Fibroblast of the conjunctiva (primary cell): Measurements from ENCODE around the gene NARF.

Source experiments
- DNase-seq: peaks from one replicate; pipeline ENCODE4 v3.0.0-alpha.2; 2010; ENCODE audit warnings: low read depth

NARF gene

DNA sequence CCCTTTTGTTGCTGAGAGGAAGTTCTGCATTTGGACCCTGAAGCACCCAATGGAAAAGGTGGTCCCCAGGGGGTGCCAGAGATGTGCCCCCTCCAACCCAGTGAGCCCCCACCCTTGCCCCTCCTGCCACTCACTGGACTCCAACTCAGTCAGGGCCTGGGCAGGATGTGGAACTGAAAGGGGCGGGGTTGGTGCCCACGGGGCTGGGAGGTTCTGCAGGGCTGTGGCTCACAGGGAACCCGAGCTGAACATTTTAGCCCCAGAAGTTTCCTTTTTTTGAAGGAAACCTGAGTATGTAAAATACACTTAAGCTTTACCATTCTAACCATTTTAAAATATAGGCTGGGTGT, 24.4 kb upstream of the NARF start:
- no peak for DNase-seq

DNA sequence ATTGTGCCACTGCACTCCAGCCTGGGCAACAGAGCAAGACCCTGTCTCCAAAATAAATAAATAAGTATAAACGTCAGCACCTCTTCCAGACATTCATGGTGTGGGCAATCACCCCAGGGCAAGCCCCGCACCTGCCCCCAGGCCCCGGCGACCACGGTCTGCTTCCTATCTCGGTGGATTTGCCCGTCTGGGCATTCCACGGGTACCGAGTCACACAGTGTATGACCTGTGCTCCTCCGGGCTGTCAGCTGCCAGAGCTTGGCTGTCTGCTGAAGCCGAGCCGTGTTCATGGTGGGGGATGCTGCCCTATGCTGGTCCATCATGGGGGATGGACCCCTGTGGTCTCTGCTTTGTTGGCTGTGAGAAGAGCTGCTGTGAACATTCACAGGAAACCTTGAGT, 23.4 kb upstream of the NARF start:
- DNase-seq: no peak

DNA sequence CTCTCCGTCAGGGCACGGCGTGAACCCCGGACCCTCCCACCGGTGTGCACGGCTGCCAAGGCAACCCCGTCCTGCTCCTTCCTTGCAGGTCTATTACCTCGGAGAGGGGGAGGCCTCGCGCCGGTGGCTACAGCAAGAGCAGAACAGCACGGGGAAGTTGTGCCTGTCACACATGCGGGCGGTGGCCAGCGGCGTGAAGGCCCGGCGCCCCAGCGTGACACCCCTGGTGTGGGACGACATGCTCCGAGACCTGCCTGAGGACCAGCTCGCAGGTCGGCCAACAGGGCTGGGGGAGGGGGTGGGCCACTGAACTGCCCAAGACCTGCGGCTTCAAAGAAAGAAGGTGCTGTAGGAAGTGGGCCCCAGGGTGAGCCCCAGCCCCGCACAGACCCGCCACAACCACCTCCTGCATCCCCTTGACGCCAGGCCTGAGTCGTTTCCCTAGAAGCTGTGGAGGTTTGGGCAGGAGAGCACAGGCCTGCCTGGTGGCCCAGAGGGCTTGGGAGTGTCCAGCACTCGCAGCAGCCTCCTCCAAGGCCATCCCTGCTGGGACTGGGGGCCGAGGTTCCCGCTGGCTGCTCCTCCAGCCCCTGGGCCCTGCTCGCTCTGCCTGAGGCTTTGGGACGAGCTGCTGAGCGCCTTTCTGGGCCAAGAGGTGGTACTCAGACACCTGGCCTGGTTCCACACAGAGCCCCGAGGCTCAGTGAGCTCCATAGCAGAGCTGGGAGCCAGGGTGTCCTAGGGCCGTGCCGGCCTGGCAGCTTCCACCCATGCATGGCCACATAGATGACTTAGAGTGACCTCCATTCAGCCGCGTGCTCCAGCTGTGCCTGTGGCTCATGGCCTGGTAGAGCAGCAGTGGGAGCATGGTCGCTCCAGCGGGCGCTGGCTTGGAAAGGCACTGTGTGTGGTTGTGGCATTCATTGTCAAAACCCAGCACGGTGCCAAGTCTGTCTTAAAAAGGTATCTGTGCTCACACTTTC, 22.6 kb upstream of the NARF start:
- DNase-seq: no peak

DNA sequence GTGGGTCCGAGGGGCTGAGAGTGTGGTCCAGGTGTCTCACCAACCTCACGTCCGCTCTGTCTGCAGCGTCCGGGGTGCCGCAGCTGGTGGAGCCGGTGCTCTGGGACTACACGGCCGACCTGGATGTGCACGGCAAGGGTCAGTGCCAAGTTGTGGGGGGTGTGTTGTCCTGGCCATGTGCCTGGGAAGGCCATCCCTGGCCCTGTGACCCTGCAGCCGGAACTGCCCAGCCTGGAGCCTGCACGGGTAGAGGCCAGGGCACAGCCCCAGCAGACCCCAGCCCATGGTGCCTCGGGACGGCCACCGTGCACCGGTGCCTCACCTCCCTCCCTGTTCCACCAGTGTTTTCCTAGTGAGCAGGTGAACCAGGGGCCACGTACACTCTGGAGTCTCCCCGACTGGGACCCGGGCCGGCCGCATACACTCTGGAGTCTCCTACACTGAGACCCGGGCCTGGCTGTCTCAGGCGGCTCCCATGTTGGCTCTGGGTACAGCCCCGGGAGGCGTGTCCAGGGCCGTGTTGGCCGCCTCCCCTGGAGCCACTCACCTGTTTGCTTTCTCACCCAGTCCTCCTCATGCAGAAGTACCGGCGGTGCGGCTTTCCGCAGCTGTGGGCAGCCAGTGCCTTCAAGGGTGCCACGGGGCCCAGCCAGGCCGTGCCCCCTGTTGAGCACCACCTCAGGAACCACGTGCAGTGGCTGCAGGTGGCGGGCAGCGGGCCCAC, 21.8 kb upstream of the NARF start:
- DNase-seq: no peak

DNA sequence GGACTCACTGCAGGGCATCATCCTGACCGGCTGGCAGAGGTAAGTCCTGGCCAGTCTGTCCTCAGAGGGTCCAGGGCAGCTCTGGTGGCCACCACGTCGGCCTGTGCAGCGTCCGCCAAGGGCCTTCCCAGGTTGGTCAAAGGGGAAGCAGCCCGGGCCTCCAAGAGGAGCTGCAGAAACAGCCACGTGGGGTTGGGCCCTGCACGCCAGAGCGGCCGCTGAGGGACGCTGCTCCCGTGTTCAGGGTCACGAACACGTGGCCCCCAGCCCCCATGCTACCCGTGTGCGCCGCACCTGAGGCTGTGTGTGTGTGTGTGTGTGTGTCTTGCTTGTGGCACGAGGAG, 21.2 kb upstream of the NARF start:
- no peak for DNase-seq

DNA sequence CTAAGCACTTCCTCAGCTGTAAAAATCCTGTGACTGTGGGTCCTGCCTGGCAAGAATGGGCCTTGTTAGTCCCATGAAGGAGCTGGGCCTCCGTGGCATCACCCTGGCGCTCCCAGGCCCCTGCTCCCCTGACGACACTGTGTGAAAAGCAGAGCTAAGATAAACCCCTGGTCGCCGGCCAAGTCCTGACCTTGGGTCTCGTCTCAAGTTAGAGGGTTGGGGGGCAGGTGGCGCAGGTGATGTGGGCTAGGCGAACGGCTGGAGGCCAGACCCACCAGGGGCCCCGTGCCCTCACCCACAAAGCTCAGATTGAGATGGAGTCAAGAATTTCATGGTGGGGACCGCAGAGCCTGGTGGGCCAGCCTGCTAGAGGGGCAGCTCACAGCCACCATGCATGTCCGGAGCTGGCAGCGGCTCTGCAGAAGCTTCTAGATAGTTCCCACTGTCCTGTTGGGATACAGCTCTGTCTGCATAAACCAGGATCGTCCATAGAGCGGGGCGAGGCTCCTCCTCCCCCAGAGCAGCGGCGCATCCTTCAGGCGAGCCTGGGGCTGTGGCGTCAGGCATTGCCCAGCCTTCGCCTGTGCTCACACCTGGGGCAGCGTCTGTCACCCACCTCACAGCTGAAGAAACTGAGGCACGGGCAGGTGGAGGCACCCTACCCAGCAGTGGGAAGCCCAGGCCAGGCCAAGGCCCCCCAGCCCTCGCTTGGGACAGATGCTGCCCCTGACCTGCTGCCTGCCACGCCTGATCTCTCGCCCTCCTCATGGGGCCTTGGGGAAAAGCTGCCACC, 19.9 kb upstream of the NARF start:
- no peak for DNase-seq

DNA sequence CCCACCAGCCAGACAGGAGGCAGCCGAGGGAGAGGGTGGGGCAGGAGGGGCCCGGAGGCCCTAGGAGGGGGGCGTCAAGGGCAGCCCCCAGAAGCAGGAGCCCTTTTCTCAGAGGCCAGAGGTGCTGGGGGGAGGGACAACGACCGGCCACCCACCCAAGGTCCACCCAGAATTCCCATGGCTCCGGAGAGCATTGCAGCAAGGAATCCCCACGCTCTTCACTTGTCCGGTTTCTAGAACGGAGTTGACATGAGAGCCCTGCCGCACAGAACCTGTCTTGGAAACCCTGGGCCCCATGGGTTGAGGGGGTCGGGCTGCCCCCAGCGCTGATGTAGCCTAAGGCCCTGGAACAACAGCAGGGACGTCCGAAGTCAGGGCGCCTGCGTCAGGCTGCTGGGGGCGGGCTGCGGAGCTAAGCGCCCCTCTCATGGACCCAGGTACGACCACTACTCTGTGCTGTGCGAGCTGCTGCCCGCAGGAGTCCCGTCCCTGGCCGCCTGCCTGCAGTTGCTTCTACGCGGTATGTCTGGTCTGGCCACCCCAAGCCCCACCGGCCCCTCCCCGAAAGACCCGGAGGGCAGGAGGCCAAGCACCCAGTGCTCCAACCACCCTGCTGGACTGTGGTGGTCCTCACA, 19.2 kb upstream of the NARF start:
- no peak for DNase-seq

DNA sequence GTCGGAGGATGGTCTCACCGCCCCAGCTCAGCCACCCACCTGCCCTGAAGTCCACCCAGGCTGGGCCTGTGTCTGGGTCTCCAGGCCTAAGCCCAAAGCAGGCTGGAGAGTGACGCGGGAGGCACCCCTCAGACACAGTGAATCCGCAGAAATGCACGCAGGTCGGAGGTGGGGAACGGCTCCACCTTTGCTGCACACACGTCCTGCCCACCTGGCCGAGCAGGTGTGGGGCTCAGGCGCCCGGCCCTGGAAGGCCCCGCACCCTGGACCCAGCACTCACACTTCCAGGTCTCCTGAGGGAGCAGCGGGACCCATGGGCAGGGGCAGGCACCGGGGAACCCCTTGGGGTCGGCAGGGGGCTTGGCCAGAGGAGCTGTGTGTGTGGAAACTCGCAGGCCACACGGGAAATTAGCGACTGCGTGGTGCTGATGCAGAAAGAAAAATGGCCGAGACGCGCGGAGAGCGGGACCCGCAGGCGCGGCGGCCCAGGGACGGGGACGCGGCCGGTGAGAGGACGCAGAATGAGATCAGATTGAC, 18.6 kb upstream of the NARF start:
- DNase-seq: no peak

DNA sequence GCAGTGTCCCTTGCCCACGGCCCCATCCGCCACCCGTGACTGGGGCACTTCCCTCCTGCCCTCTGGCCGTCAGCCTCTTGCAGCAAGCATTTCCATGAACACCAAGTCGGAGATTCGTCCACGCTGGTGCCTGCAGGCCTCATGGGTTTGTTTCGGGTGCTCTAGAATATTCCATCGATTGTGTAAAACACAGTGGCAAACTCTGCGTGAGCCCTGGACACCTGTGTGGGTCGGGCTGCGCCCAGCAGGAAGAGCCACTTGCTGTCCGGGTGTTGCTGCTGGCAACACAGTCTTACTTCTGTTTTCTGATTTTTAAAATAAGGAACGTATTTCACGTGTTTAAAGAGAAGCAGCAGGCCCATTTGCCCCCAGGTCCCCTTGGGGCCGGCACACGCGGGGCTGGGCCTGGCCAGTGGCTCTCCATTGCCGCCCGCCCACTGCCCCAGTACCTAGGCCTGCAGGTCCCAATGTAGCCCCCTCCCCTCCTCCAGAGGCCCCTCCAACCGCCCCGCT, 18.0 kb upstream of the NARF start:
- no peak for DNase-seq

DNA sequence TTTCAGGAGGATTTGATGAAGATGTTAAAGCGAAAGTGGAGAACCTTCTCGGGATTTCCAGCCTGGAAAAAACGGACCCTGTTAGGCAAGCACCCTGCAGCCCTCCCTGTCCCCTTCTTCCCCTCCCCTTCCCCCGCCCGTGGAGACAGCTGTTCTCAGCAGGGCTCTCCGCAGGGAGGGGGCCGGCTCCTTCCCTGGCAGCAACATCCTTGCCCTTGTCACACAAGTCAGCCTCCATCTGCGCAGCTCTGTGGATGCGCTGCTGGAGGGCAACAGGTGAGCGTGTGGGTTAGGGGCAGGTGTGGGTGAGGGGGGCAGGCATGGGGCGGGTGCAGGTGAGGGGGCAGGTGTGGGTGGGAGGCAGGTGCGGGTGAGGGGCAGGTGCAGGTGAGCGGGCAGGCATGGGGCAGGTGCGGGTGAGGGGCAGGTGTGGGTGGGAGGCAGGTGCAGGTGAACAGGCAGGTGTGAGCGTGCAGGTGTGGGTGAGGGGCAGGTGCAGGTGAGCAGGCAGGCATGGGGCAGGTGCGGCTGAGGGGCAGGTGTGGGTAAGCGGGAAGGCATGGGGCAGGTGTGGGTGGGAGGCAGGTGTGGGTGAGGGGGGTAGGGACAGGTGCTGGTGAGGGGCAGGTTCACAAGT, 17.4 kb upstream of the NARF start:
- DNase-seq: no peak

DNA sequence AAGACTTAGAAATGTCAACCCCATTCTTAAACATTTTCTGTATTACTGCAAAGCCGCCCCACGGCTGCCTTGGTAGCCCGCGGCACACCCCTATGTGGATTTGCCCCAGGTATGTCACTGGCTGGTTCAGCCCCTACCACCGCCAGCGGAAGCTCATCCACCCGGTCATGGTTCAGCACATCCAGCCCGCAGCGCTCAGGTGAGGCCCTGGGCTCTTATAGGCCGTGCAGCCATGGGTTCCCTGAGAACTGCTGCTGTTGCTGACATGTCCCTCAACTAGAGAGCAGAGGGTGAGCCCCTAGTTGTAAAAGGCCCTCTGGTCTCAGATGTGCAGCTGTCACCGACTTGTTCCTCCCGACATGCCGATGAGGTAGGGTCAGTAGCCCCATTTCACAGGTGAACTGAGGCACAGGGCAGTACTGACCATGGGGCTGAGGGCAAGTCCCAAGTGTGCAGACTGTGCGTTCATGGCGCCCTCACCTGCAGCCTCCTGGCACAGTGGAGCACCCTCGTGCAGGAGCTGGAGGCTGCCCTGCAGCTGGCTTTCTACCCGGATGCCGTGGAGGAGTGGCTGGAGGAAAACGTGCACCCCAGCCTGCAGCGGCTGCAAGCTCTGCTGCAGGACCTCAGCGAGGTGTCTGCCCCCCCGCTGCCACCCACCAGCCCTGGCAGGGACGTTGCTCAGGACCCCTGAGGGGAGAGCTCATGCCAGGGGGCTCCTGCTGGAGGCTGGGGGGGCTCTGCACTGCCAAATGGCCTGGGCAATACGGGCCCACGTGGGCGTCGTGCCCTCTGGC, 16.7 kb upstream of the NARF start:
- DNase-seq: no peak

DNA sequence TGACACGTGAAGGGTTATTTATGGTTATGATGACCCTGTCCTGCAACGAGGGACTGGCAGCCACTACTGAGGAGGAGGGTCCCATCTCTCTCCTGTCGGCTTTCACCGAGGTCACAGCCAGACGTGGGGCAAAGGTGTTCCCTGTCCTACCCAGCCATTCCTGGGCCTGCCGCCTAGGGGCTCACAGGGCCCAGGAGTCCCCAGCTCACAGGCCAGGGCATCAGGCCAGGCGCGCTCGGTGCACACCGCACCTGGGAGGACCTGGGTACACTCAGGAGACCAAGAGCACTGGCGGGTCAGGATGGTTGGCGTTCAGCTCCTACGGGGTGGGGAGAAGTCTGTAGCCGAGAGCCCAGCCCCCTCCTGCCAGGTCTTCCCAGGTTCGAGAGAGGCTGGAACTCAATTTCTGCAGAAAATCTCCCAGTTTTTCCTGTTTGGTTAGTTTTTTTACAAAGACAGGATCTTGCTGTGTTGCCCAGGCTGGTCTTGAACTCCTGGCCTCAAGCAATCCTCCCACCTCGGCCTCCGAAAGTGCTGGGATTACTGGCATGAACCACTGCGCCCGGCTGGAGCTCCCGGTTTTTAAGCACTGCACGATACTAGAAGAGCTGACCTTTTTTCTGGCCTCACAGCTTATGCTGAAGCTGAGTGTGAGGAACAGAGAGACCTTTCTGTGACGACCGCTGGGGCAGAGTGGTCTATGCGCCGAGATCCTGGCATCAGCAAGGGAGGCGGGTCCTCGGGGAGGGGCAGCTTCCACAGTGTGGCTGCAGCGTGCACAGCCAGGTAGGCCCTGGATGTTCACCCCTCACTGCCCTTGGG, 15.7 kb upstream of the NARF start:
- DNase-seq: no peak

DNA sequence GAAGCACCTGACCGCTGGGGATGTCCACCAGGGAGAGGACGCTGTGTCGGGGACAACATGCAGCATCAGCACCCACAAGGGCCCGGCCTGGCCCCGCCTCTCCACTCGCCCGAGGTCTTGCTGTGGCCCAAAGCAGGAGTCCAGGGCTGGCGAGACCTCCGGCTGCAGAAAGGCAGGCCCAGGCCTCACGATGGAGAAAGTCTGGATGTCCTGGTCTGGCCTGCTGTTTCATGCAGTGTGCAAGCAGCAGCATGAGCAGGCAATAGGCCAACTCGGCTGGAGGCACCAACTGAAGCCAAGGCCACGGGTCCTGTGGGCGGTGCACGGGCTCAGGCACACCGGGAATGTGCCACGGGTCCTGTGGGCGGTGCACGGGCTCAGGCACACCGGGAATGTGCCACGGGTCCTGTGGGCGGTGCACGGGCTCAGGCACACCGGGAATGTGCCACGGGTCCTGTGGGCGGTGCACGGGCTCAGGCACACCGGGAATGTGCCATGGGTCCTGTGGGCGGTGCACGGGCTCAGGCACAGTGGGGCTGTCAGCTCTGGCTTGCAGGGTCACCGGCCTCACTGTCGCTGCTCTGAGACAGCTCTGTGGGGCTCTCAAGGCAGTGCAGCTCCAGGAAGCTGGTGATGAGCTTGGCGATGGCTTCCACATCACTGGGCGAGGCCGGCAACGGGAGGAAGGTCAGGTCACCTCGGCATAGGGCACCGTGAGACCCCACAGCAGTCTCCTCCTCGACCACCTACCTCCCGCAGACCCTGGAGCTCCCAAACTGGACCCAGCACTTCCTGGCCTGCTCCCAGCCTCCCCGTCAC, 14.9 kb upstream of the NARF start:
- DNase-seq: no peak

DNA sequence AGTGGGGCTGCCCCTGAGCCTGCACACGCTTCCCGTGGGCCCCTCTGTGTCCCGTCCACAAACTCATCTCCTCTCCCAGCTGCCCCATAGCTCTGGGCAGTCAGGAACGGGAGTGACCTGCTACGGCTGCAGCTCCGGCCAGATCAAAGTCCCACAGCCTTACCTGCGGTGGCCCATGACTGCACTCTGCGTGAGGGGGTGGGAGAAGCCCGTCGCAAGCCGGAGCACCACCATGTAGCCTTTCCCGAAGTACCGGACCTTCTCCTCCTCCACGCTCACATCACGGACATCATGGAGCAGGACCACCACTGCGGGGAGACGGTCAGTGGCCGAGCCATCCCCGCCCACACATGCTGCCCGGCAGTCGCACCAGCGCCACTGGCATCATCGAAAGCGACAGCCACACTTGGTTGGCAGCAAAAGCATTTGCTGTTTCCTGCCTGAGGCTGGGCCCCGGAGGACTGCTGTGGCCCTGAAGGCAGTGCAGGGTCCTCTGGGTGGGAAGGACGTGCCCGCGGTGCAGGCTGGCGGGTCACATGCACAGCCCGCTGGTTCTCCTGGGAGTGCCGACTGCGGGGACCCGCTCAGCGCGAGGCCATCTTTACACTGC, 14.2 kb upstream of the NARF start:
- DNase-seq: no peak

DNA sequence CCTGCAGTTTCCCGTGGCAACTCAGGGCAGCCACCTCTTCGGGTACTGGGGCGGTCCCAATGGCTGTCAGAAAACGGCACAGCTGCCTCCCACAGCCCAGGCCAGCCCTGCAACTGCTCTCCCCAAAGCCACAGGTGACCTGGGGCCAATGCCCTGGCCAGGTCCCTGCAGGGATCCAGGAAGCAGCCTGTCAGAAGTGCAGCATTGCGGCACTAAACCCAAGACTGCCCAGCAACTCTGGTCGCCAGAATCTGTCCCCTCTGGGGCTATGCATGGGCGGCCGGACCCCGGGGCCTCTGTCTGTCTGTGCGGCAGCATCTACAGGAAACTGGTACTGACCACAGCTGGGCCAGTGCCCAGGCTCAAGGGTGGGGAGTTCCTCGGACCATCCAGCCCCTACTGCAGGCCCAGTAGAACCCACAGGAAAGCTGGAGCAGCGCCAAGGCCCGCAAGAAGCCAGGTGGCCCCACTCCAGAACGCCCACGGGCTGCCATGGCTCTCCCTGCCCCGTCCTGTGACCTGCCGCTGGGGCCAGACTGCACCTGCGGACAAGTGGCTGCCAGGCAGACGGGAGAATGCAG, 13.5 kb upstream of the NARF start:
- DNase-seq: no peak

DNA sequence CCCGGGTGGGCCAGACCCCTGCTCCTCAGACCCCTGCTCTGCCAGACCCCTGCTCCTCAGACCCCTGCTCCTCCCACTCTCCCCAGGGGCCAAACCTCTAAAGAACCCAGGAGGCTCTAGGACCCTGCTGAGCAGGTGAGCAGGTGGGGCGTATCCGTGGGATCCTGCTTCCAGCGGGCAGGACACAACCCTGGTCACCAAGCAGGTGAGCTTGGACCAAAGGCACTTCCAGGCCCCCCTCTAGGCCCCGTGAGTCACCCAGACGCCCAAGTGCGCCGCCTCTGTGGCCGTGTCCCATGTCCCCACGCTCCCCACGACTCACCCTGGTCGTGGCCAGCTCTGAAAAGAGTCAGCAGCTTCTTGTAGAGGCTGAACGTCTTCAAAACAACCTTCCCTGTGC, 13.0 kb upstream of the NARF start:
- DNase-seq: no peak

DNA sequence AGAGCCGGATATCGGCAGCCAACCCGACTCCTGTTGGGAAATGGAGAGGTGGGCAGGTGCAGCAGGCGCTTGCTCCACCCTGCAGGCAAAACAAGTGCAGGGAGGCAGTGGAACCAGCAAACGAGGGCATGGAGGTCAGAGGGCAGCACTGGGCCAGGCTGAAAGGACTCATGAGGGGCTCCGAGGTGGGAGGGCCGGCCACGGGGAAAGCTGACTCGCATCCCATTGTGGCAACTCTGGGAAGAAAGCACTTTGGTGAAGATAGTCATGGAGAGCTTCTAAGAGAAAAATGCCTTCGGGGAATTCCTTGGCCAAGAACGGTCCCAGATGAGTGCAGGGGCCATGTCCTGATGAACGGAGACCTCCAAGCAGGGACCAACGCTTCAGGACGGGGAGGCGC, 12.4 kb upstream of the NARF start:
- no peak for DNase-seq

DNA sequence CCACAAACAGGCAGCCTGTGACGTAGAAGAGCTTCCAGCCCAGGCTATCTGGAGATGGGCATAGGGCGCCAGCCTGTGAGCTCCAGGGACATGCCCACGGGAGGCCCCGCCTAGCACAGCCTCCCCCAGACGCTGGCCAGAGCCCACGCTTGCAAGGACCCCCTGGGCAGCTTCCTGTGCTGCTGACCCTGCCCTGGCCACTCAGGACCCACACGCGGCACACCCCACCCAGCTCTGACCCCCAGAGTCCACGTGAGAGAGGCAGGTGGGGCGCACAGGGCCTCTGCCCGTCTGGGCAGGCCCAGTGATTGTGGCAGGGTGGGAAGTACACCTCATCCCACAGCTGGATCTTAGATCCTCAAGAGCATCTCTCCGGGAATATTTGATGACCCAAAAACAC, 11.9 kb upstream of the NARF start:
- DNase-seq: no peak
